Measurements from ENCODE around the gene ZNF445.

ZNF445 gene

GRCh38 chr3:44416031-44417030 lies 61.1 kb downstream of the ZNF445 start:
- H3K4me1 ChIP-seq: no peaks in the 10 kb centered on the region
- DNase-seq: no peak
- H3K27me3 ChIP-seq: no peaks in the 10 kb centered on the region
- no peaks in the 10 kb centered on the region for H3K9me3 ChIP-seq
- no peak for TF ChIP-seq CTCF (IDR thresholded peaks at IDR 0.05; ENCODE audit: low read depth, low read length)
- H3K36me3 ChIP-seq: no peaks in the 10 kb centered on the region
- H3K4me3 ChIP-seq (ENCODE audit: low read depth, low read length): no peak overlapping the region

GRCh38 chr3:44415421-44415820 lies 62.0 kb downstream of the ZNF445 start:
- Histone ChIP-seq H3K36me3 (no peaks in the 10 kb centered on the region), H3K27me3 (no peaks in the 10 kb centered on the region), H3K9me3 (no peaks in the 10 kb centered on the region), H3K4me3 (ENCODE audit: low read depth, low read length) (no peak overlapping the region), H3K4me1 (no peaks in the 10 kb centered on the region)
- no peak for DNase-seq
- TF ChIP-seq CTCF (IDR thresholded peaks at IDR 0.05; ENCODE audit: low read depth, low read length): no peak

GRCh38 chr3:44414517-44415090 lies 62.9 kb downstream of the ZNF445 start:
- Histone ChIP-seq H3K4me1 (no peaks in the 10 kb centered on the region), H3K9me3 (no peaks in the 10 kb centered on the region), H3K36me3 (no peaks in the 10 kb centered on the region), H3K27me3 (no peaks in the 10 kb centered on the region), H3K4me3 (ENCODE audit: low read depth, low read length) (no peak overlapping the region)
- DNase-seq: no peak
- no peak for TF ChIP-seq CTCF (IDR thresholded peaks at IDR 0.05; ENCODE audit: low read depth, low read length)

- no peaks in the 10 kb centered on the region for H3K36me3 ChIP-seq
- no peak for DNase-seq
- no peaks in the 10 kb centered on the region for H3K9me3 ChIP-seq
- TF ChIP-seq CTCF (IDR thresholded peaks at IDR 0.05; ENCODE audit: low read depth, low read length): no peak
- no peaks in the 10 kb centered on the region for H3K27me3 ChIP-seq
- H3K4me1 ChIP-seq: no peaks in the 10 kb centered on the region
- H3K4me3 ChIP-seq (ENCODE audit: low read depth, low read length): no peak overlapping the region
These were observed 65.1 kb downstream of the ZNF445 start for GRCh38 chr3:44412365-44412764.

GRCh38 chr3:44411031-44411645 lies 66.3 kb downstream of the ZNF445 start:
- no peak for TF ChIP-seq CTCF (IDR thresholded peaks at IDR 0.05; ENCODE audit: low read depth, low read length)
- H3K4me3 ChIP-seq (ENCODE audit: low read depth, low read length): no peak overlapping the region

More at GRCh38 chr3:44411031-44411645, 66.3 kb downstream of the ZNF445 start:
- no peaks in the 10 kb centered on the region for H3K27me3 ChIP-seq
- no peaks in the 10 kb centered on the region for H3K9me3 ChIP-seq
- no peaks in the 10 kb centered on the region for H3K36me3 ChIP-seq
- H3K4me1 ChIP-seq: no peaks in the 10 kb centered on the region
- DNase-seq: no peak

All from BE2C (cell line).